SK-N-MC (cell line): Measurements from ENCODE around the gene LRP1B.

Experiments used
- EZH2 ChIP-seq: fragments of 200-600 bp; sonication (generic); IDR thresholded peaks from one replicate; pipeline ENCODE4 v1.6.1; 2017; ENCODE audit warnings: antibody characterized with exemption
- FOXP2 ChIP-seq: optimal IDR thresholded peaks from 2 replicates; pipeline ENCODE3; 2011; ENCODE audit warnings: mild to moderate bottlenecking, moderate library complexity; ENCODE audit not compliant: insufficient read depth; ENCODE audit errors: extremely low read length, control extremely low read depth
- POLR2AphosphoS5 ChIP-seq: IDR thresholded peaks from 2 replicates; pipeline ENCODE4 v1.6.1; 2012; ENCODE audit warnings: mild to moderate bottlenecking, low read depth, low read length, borderline replicate concordance

DNA sequence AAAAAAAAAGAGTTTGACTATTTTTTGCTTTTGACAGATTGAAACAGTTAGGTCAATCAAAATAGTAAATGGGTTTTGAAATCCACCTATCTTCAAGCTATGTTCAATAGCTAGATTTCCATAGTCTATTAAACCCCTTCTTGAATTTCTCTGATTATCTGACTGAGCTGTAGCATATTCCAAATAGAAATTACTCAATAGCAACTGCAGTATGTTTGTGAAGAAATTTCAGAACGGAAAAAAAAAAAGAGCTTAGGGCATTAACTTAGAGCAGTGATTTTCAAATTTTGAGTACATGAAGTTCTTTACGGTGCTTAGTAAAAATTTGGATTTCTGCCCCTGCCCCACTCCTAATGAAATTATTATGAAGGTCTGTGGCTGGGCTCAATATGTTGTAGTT lies 432.3 kb downstream of the LRP1B start:
- TF ChIP-seq EZH2 = no peak
- no peak for TF ChIP-seq POLR2AphosphoS5
- no peak for TF ChIP-seq FOXP2
